Duodenal mucosa (tissue), 2 donors: ENCODE data around the gene SOX11.

Source experiments
- H3K27ac ChIP-seq: one replicate; pipeline ENCODE4 v1.7.0; 2013; ENCODE audit warnings: low read depth, low read length
- H3K27me3 ChIP-seq, 2 donors: one replicate each; pipeline ENCODE4 v1.7.0; 2013; ENCODE audit warnings: low read length in 2 of 2, control low read depth in 1 of 2; ENCODE audit not compliant: insufficient read depth in 2 of 2, control insufficient read depth in 1 of 2
- H3K36me3 ChIP-seq, 2 donors: one replicate each; pipeline ENCODE4 v1.7.0; 2013; ENCODE audit warnings: low read length in 2 of 2, control low read depth in 1 of 2; ENCODE audit not compliant: insufficient read depth in 2 of 2, control insufficient read depth in 1 of 2
- H3K4me1 ChIP-seq, 2 donors: one replicate each; pipeline ENCODE4 v1.7.0; 2013; ENCODE audit warnings: low read length in 2 of 2, control low read depth in 1 of 2; ENCODE audit not compliant: insufficient read depth in 2 of 2, control insufficient read depth in 1 of 2
- H3K4me3 ChIP-seq, 2 donors: one replicate each; pipeline ENCODE4 v1.7.0; 2013; ENCODE audit warnings: low read length in 2 of 2, low read depth in 1 of 2
- H3K9ac ChIP-seq, 2 donors: one replicate each; pipeline ENCODE4 v1.7.0; 2013; ENCODE audit warnings: low read length in 2 of 2, low read depth in 1 of 2
- H3K9me3 ChIP-seq, 2 donors: one replicate each; pipeline ENCODE4 v1.7.0; 2013; ENCODE audit warnings: low read length in 2 of 2, control low read depth in 1 of 2; ENCODE audit not compliant: control insufficient read depth in 1 of 2

SOX11 gene

GRCh38 chr2:5698134-5698533, 6.0 kb downstream of the SOX11 start:
- Histone ChIP-seq H3K9ac (no peak overlapping the region), H3K4me1 (no peaks in the 10 kb centered on the region), H3K36me3 (no peaks in the 10 kb centered on the region), H3K27me3 (peaks cover 6 to 33% of the 10 kb centered on the region in 2 donors), H3K4me3 (no peak overlapping the region), H3K9me3 (no peaks in the 10 kb centered on the region), H3K27ac (no peak overlapping the region)

- no peaks in the 10 kb centered on the region for H3K36me3 ChIP-seq
- no peaks in the 10 kb centered on the region for H3K4me1 ChIP-seq
- peaks cover 6 to 26% of the 10 kb centered on the region in 2 donors for H3K27me3 ChIP-seq
- H3K27ac ChIP-seq: no peak overlapping the region
- no peak overlapping the region for H3K9ac ChIP-seq
- no peaks in the 10 kb centered on the region for H3K9me3 ChIP-seq
- no peak overlapping the region for H3K4me3 ChIP-seq
Observed at GRCh38 chr2:5699963-5700362, 7.8 kb downstream of the SOX11 start.

- Histone ChIP-seq H3K27ac (no peak overlapping the region), H3K36me3 (no peaks in the 10 kb centered on the region), H3K9me3 (no peaks in the 10 kb centered on the region), H3K27me3 (peaks cover 2 to 20% of the 10 kb centered on the region in 2 donors), H3K4me1 (no peaks in the 10 kb centered on the region), H3K9ac (no peak overlapping the region), H3K4me3 (no peak overlapping the region)
Observed at GRCh38 chr2:5700551-5700950, 8.4 kb downstream of the SOX11 start.

GRCh38 chr2:5701266-5701665, 9.1 kb downstream of the SOX11 start:
- H3K36me3 ChIP-seq: no peaks in the 10 kb centered on the region
- H3K9me3 ChIP-seq: no peaks in the 10 kb centered on the region
- no peaks in the 10 kb centered on the region for H3K4me1 ChIP-seq
- peaks cover 0 to 18% of the 10 kb centered on the region in 2 donors for H3K27me3 ChIP-seq
- no peak overlapping the region for H3K27ac ChIP-seq
- H3K4me3 ChIP-seq: no peak overlapping the region
- H3K9ac ChIP-seq: no peak overlapping the region

GRCh38 chr2:5703166-5703565, 11.0 kb downstream of the SOX11 start:
- H3K9ac ChIP-seq: no peak overlapping the region
- no peaks in the 10 kb centered on the region for H3K9me3 ChIP-seq
- no peak overlapping the region for H3K27ac ChIP-seq
- no peak overlapping the region for H3K4me3 ChIP-seq
- no peaks in the 10 kb centered on the region for H3K36me3 ChIP-seq
- no peaks in the 10 kb centered on the region for H3K4me1 ChIP-seq
- H3K27me3 ChIP-seq: peaks cover 0 to 10% of the 10 kb centered on the region in 2 donors

GRCh38 chr2:5705490-5705889, 13.3 kb downstream of the SOX11 start:
- Histone ChIP-seq H3K9me3 (no peaks in the 10 kb centered on the region), H3K36me3 (no peaks in the 10 kb centered on the region), H3K27ac (no peak overlapping the region), H3K27me3 (peaks cover 0 to 8% of the 10 kb centered on the region in 2 donors), H3K9ac (no peak overlapping the region), H3K4me3 (no peak overlapping the region), H3K4me1 (no peaks in the 10 kb centered on the region)

- Histone ChIP-seq H3K9ac (no peak overlapping the region), H3K27me3 (peaks cover 0 to 8% of the 10 kb centered on the region in 2 donors), H3K27ac (no peak overlapping the region), H3K9me3 (no peaks in the 10 kb centered on the region), H3K4me3 (no peak overlapping the region), H3K36me3 (no peaks in the 10 kb centered on the region), H3K4me1 (no peaks in the 10 kb centered on the region)
Observed at GRCh38 chr2:5706717-5707455, 14.7 kb downstream of the SOX11 start.

GRCh38 chr2:5710615-5711014, 18.4 kb downstream of the SOX11 start:
- Histone ChIP-seq H3K36me3 (no peaks in the 10 kb centered on the region), H3K27me3 (no peaks in the 10 kb centered on the region), H3K9ac (no peak overlapping the region), H3K27ac (no peak overlapping the region), H3K4me3 (no peak overlapping the region), H3K9me3 (no peaks in the 10 kb centered on the region), H3K4me1 (no peaks in the 10 kb centered on the region)

GRCh38 chr2:5713101-5713500, 20.9 kb downstream of the SOX11 start:
- no peaks in the 10 kb centered on the region for H3K4me1 ChIP-seq
- no peak overlapping the region for H3K27ac ChIP-seq

GRCh38 chr2:5719629-5720334, 27.6 kb downstream of the SOX11 start:
- Histone ChIP-seq H3K27me3 (no peaks in the 10 kb centered on the region), H3K9me3 (no peaks in the 10 kb centered on the region), H3K4me3 (no peak overlapping the region), H3K9ac (no peak overlapping the region), H3K4me1 (no peaks in the 10 kb centered on the region), H3K36me3 (no peaks in the 10 kb centered on the region), H3K27ac (no peak overlapping the region)

More at GRCh38 chr2:5713101-5713500, 20.9 kb downstream of the SOX11 start:
- Histone ChIP-seq H3K27me3 (no peaks in the 10 kb centered on the region), H3K4me3 (no peak overlapping the region), H3K36me3 (no peaks in the 10 kb centered on the region), H3K9me3 (no peaks in the 10 kb centered on the region), H3K9ac (no peak overlapping the region)
